ENCODE data around the gene LHX4.

The LHX4 gene

DNA sequence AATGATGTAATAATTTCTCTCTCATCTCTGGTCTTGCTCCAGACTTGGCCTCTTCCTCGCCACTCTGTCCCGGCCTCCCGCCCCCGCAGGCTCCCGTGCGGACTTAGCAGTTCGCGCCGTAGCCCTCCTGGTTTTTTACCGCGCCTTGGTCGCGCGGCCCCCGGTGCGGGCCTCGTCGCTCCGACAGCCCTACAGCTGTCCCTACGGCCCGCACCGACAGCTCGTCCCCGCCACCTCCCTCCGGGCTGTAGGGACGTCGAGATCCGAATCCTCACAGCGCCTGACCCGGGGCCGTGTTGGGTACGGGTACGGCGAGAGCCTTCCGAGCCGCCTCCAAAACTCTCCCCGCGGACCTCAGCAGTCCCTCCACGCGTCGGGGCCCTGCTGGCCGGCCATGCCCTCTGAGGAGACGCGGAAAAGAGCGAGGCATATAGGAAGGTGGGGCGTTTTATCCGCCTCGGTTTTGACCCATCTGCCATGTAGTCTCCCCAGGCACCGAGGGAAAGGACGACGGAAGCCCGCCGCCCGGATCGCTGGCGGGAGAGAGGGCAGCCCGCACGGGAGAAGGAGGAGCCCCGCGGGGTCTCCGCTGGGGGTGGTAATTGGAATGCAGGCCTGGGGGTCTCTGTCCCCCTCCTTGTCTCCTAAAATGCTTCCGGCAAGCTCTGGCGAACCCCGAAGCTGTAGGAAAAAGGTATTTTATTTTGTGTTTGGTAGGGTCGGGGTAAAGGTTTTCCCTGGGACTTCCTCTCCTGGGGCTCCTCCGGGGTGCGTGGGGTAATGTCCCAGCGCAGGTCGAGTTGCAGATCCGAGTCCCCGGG lies 3.3 kb downstream of the LHX4 start:
- no peak for DNase-seq (ENCODE audit: extremely low read depth, low read depth)
- TF ChIP-seq, protein P1, sequence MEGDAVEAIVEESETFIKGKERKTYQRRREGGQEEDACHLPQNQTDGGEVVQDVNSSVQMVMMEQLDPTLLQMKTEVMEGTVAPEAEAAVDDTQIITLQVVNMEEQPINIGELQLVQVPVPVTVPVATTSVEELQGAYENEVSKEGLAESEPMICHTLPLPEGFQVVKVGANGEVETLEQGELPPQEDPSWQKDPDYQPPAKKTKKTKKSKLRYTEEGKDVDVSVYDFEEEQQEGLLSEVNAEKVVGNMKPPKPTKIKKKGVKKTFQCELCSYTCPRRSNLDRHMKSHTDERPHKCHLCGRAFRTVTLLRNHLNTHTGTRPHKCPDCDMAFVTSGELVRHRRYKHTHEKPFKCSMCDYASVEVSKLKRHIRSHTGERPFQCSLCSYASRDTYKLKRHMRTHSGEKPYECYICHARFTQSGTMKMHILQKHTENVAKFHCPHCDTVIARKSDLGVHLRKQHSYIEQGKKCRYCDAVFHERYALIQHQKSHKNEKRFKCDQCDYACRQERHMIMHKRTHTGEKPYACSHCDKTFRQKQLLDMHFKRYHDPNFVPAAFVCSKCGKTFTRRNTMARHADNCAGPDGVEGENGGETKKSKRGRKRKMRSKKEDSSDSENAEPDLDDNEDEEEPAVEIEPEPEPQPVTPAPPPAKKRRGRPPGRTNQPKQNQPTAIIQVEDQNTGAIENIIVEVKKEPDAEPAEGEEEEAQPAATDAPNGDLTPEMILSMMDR (IDR thresholded peaks at IDR 0.05; ENCODE audit: low read depth, low read length): no peak

DNA sequence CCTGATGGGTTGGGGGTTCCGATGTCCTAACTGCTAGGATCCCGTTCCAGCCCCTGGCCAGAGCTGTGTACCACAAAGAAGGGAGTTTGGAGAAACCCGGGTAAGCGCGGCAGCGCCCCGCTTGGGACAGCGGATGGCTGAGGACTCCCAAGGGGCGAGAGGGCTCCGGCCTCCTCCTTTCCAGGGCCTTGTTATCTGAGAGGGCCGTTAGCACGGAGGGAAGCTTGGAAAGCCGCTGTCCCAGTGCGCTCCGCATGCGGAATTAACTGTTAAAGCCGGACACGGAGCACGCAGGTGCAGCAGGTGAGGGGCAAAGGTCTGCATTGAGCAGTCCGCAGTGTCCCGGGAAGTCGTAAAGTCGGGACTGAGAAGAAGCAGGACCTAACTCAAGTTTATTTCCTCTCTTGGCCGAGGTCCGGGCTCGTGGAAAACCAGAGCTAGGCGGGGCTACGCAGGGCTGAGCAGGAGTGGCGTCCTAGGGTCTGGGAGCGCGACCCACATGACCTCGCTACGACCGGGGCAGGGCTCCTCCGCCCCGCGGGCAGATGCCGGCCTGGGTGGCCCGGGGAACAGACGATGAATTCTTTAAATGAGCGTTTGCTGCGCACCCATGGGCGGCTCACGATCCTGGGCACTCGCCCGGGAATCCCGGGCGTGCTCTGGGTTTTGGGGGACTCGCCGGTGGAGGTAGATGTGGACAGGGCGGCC lies 4.5 kb downstream of the LHX4 start:
- TF ChIP-seq, protein P1 (IDR thresholded peaks at IDR 0.05; ENCODE audit: low read depth, low read length): no peak

DNA sequence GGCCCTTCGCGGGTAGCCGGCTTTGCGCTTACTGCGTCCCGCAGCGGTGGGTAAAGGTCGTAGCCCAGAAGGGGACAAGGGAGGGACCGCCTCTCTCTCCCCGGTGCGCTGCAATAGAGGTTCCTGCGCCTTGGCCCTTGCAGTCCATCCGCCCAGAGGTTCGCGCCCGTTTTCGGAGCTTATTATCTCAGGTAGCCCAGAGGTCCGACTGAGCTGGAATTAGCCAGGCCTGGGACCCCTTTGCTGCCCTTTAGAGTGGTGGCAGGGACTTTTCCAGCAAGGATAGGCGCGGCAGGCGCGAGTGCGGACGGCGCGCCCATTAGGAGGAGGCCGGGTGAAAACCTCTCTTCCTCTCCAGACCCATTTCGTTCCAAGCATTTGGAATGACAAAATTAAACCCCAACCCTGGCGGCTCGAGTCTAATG lies 5.0 kb downstream of the LHX4 start:
- no peak for DNase-seq (ENCODE audit: extremely low read depth, low read depth)

More for the DNA sequence above, 4.5 kb downstream of the LHX4 start:
- DNase-seq (ENCODE audit: extremely low read depth, low read depth): no peak

DNA sequence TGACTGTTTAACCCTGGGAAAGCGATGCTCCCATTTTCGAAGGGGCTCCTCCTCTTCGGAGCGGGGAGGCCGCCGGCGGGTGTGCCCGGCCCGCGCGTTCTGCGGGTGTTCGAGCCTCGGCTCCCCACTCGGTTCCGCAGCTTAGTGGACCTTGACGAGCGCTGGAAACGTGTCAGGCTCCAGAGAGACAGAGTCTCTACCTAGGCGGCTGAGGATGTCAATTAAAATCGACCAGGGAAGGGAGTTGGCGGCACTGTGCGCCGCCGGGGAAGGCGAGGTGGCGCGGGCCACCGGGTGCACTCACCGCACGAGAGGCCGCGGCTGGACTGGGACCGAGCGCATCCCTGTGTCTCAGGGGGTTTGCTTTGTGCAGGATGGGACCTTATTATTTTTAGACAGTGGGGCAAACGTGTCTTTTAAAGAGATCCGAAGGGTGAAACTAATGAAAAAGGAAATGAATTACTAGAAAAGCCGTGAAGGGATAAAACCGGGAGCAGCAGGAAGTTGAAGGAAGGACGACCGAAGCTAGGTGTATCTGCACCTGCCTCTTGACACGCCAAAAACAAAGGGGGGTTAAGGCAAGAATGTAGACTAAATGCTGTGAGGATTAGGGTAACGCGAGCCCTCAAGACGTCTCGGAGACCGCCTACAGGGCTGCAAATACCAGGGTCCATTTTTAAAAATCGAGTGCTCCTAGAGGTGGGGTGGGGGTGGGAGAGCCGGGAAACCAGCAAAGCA lies 5.6 kb downstream of the LHX4 start:
- TF ChIP-seq, protein P1 (IDR thresholded peaks at IDR 0.05; ENCODE audit: low read depth, low read length): no peak
- no peak for DNase-seq (ENCODE audit: extremely low read depth, low read depth)

More for the DNA sequence above, 5.0 kb downstream of the LHX4 start:
- TF ChIP-seq, protein P1 (IDR thresholded peaks at IDR 0.05; ENCODE audit: low read depth, low read length): no peak

DNA sequence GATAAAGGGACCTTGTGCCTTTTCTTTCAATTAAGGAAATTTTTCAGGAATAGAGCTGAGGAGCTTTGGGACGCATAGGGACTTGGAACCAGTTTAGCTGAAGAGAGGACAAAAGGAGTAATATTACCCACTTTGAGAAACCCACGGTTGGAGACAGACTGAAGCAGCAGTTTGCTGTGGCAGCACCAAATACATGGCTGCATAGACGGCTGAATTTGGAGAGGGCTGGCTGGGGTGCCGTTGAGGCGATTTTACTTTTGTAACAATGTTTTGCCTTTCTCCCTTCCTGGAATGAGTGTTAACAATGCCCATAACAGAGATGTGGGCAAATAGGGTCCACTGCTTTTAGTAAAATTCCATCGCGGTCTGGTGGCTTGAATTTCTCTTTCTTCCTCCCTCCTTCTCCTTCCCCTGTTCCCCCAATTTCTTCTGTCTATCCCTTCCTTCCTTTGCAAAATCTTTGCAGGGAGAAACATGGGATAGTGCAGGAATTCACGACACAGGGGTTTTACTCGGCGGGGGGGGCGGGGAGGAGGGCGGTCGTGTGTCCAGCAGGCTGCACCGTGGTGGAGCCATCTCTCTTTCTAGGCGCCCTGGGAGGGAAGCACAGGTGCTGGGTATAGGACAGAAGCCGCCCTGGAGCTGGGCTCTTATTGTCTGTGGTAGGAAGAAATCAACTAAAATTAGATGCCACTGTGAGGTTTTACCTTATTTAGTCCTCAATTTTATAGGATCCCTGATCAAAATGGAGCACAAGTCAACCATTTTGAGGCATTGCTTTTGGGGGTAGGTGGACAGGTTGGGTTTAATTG lies 6.8 kb downstream of the LHX4 start:
- TF ChIP-seq, protein P1 (IDR thresholded peaks at IDR 0.05; ENCODE audit: low read depth, low read length): no peak

DNA sequence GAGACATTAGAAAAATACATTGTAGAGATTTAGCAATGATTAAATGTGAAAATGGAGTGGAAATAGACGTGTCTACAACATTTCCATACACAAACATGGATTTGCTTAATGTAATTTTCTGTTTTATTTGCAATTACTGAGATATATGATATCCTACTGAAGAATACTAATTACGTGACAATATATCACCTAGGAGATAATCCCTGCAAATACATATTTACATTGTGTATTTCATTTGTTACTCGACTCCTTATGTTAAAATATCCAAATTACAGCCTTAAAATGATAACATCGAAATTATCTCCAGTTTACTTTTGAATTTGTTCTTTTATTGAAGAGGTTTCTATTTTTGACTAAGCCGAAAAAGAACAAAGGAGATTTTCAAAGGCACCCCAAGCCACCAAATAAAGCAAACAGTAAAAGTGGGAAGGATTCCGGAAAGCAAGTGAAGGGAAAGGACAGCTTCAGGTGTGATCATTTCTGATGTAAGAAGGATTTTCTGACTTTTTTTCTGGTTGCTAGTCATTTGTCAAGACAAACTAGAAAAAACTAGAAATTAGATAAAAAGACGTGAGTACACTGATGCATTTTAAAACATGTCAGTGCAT lies 7.9 kb downstream of the LHX4 start:
- DNase-seq (ENCODE audit: extremely low read depth, low read depth): no peak
- TF ChIP-seq, protein P1 (IDR thresholded peaks at IDR 0.05; ENCODE audit: low read depth, low read length): no peak

More for the DNA sequence above, 6.8 kb downstream of the LHX4 start:
- no peak for DNase-seq (ENCODE audit: extremely low read depth, low read depth)
